T-helper 1 cell treated with Interleukin-12 subunit alpha and Interleukin-12 subunit beta and Interleukin-4 antibody, amounts not matched to agents 30 ng/mL and 1 ng/mL, for 36 hours (primary cell): ENCODE results near the gene LRRK1. TPM values are rescaled to one million over a fixed set of nuclear protein-coding genes. Genes with fewer than 3 reads are reported as not detected.

ENCODE experiments used
- intact Hi-C: fragments of 100-400 bp; cut with micrococcal nuclease; formaldehyde crosslinking; loops from one replicate; pipeline ENCODE4 v1.15.1; 2024
- total RNA-seq: library from RNA; stranded (reverse); gene quantifications from 2 replicates; pipeline ENCODE4 v1.2.3, GENCODE V29; 2022

The LRRK1 gene
- total RNA-seq, 1 donor from 2014 or later: 0.86 TPM

DNA sequence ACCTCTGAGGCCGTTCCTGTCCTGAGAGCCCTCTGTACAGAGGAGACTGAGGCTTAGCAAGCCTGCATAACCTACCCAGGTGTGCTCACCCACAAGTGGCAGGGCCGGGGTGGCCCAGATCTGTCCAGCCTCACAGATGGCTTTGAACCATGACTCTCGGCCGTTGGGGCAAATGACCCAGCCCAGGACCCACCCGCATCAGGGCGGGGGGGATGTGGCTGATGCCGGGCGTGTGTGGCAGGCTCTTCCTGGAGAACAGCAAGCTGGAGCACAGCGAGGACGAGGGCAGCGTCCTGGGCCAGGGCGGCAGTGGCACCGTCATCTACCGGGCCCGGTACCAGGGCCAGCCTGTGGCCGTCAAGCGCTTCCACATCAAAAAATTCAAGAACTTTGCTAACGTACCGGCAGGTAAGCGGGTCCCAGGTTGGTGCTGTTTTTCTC, 133.5 kb downstream of the LRRK1 start:
- intact Hi-C loops: no loop called here

DNA sequence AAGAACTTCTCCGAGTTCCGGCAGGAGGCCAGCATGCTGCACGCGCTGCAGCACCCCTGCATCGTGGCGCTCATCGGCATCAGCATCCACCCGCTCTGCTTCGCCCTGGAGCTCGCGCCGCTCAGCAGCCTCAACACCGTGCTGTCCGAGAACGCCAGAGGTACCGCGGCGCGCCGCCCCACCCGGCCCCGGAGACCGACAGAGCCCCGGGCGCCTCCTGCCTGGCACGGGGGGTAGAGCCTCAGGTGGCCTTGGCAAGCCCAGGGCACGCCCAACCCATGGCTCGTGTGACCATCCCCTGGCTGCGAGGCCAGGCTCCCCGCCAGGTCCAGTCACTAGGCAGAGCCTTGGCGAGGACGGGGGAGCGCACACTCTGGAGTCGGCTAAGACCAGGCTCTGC, 134.1 kb downstream of the LRRK1 start:
- intact Hi-C loops: no loop called here

DNA sequence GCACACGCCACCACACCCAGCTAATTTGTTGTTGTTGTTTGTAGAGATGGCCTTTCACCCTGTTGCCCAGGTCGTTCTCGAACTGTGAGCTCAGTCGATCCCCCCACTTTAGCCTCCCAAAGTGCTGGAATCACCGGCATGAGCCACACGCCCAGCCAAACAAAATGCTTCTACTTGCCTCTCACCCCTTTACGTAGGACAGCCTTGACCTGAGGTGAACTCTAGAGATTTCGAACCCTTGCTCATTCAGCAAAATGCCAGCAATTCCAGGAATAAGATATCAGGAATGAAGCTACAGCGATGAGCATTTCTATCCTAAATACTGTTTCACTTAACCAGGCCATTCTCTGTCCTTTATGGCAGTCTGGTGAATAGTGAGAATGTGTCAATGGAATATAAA, 135.0 kb downstream of the LRRK1 start:
- intact Hi-C loops: no loop called here

DNA sequence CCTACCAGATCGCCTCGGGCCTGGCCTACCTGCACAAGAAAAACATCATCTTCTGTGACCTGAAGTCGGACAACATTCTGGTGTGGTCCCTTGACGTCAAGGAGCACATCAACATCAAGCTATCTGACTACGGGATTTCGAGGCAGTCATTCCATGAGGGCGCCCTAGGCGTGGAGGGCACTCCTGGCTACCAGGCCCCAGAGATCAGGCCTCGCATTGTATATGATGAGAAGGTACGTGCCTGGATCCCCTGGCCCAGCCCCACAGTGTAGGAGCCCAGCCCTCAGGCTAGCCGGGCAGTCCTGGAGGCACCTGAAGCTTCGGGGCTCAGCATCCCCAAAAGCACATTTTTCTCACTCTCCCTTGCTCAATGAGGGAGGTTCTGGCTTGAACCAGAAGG, 135.8 kb downstream of the LRRK1 start:
- intact Hi-C loops: no loop called here

DNA sequence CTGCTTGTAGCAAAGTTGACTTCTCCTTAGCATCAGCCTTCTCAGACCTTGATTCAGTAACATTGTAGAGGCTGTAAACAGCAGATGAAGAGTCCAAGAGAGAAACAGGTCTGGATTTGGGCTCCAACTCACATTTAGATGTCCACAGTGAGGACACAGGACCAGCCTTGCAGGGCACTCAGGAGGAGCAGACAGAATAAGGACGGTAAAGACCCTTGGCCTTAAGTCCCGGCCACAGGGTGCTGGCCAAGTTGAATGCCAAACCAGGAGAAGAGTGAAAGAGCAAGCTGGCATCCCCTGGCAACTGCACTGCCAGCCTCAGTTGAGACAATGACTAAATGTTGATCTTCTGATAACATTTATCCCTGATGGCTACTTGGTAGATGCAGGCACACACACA, 136.3 kb downstream of the LRRK1 start:
- intact Hi-C loops: no loop called here

DNA sequence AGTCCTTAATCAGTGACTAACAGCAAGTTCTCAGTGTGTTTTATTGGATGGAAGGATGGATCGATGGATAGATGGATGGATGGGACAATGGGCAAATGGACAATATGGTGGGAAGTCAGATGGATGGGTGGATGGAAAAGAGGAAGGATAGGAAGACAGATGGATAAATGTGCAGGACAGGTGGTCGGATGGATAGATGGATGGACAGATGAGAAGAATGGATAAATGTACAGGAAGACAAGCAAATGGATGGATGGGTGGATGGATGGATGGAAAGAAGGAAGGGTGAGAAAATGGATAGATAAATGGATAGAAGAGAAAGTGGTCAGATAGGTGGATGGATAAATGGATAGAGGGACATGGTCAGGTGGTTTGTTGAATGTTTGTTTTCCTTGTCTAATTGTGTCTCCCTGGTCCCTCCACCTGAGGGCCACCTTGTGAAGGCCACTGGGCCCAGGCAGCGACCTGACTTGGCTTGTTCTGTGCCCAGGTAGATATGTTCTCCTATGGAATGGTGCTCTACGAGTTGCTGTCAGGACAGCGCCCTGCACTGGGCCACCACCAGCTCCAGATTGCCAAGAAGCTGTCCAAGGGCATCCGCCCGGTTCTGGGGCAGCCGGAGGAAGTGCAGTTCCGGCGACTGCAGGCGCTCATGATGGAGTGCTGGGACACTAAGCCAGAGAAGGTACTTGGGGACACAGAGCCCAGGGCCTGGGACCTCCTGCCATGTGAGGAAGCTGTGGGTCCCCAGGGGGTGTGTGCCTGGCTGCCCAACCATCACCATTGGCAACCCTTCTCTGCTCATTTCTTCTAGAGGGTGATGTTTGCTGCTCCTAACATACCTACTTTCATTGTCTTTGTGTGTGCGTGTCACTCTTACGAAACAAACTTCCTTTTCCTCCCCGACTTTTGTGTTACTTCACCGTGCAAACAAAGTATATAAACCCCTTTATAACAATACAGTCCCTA, 137.5 kb downstream of the LRRK1 start:
- intact Hi-C loops: no loop called here

DNA sequence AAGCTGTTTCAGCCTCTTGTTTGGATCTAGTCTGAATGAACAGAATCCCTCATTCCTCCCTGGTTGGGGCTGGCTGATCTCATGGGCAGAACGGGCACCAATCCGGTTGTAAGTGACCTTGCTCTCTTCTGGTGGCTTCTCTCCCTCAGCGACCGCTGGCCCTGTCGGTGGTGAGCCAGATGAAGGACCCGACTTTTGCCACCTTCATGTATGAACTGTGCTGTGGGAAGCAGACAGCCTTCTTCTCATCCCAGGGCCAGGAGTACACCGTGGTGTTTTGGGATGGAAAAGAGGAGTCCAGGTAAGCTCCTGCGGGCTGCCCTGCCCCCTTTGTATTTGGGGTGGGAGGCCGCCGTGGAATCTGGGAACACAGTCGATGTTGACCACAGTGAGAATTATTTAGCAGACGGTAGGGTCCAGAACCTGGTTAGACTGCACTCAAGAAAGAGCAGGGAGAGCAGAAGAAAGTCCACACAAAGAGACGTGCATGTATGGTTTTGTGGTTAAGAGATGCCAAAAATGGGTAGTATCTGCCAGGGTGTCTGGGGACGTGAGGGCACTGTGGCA, 138.8 kb downstream of the LRRK1 start:
- intact Hi-C loops: no loop called here

DNA sequence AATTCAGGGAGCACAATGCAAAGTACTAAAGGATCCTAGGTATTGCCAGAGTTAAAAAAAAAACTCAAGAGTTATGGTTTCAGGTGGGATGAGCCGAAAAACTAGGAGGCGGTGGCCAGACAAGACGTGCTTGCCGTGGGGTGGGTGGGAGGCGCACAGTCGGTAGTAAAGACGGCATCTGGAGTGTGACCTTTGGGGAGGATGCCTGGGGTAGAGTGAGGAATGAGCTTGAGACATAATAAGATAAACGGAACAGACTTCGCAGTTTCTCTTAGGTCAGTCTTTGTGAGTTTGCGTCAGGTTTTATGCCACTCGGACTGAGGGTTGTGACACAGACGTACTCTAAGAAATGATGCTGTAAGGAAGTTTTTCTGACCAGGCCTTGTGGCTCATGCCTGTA, 139.6 kb downstream of the LRRK1 start:
- intact Hi-C loops: no loop called here

DNA sequence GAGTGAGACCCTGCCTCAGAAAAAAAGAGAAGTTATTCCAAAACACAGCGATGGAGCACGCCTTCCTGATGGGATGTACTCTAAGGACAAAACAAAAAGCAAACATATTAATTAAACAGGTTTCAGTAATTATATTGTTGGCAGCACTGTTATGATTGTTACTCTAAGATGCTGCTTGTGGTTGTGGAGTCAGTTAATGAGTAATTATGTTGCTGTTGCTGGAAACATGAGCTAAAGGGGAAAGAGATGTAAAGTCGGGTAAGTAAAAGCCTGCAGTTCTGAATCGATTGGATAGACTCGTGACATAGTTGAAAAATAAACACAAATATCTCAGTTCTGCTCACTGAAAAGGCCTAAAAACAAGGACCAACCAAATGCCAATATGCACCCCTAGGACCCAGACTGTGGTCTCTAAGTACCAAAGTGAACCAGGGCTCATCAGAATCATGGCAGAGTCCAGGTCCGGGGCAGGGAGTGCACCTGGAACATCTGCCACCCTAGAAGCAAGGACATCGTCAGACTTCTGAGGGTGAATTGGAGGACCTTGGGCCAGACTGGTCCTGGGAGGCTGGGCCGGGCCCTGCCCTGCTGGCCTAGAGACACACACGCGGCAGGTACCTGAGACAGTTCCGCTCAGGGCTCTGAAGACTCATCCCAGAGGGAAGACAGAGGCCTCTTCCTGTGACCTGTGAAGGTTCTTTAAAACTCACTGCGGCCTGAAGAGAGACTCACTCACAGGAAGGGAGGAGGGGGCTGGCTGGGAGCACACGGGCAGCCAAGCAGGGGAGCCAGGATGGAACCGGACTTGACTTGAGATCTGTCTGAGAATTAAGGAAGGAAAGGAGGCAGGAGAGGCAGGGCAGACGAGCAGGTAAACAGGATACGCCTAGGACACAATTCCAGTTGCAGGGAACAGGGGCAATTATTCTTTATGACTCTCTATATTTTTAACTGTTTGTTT, 140.5 kb downstream of the LRRK1 start:
- intact Hi-C loops: no loop called here

DNA sequence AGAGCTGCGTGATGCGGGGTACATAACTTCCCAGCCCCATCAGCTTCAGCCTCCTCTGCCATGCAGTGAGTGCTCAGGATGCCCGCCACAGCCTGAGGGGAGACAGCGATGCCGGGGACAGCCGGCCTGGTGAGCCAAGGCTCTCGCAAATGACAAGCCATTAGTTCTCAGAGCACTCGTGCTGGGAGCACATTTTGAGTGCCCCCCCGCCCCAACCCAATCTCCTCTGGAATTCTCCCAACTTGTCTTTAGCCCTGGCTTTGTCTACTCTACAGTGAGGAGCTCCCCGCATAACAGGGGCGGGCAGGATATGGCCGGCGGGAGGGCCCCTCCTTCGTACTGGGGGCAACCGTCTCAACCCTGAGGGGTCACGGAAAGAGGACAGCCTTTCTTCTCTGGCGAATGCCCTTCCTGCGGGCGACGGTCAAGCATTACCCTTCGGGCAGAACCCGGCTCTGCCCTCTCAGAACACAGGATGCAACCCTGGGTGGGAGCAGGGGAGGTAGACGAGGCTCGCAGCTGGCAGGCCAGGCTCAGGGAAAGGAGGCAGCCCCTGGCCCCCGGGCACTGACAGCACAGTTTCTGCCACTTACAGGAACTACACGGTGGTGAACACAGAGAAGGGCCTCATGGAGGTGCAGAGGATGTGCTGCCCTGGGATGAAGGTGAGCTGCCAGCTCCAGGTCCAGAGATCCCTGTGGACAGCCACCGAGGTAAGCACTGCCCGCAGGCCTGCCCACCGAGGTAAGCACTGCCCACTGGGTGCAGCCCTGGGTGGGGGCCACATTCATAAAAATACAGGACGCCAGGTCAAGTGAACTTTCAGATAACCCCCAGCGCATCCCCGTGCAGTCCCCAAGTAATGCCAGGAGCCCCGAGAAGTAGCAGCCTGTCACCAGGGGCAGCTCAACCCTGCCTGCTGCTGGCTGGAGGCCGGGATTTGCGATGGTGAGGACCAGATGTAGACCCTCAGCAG, 141.7 kb downstream of the LRRK1 start:
- intact Hi-C loops: no loop called here

DNA sequence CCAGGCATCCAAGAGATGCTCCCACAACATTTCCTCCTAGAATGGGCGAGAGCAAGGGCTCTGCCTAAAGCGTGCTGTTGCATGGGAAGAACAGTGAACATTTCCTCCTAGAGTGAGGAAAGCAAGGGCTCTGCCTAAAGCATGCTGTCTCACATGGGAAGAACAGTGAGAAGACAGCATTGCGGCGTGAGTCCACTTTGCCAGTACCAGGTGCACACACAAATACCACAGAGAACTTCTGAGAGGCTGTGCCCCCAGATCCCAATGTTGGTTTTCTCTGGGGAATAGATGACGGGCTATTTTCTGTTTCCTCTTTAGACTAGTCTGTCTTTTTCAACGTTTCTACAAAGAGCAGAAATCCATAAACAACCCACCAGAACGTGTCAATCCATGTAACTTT, 142.9 kb downstream of the LRRK1 start:
- intact Hi-C loops: no loop called here

DNA sequence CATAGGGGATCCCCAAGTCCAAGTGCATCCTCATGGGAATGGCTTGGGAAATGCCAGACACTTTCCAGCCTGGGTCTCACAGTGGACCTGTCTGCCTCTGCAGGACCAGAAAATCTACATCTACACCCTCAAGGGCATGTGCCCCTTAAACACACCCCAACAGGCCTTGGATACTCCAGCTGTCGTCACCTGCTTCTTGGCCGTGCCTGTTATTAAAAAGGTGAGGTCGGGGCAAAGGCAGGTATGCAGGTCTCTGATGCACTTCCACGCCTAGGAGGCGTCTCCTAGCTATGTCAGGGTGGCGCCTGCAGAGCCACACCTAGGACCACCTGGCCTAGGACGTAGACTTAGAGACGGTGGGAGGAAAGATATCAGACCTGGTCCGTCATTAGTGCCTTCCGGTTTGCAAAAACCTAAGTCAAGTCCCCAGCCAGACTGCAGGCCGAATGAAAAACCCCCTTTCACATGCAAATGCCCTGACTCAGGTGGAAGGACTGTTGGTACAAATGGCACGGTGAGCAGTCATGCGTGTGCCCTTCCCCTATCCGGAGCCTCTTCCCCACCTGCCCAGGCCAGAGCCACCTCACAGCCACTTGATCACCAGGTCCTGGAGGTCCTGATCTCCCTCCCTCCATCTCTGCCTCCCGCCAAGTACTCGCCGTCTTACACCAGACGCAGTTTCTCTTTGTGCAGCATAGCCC, 143.5 kb downstream of the LRRK1 start:
- intact Hi-C loops: no loop called here

DNA sequence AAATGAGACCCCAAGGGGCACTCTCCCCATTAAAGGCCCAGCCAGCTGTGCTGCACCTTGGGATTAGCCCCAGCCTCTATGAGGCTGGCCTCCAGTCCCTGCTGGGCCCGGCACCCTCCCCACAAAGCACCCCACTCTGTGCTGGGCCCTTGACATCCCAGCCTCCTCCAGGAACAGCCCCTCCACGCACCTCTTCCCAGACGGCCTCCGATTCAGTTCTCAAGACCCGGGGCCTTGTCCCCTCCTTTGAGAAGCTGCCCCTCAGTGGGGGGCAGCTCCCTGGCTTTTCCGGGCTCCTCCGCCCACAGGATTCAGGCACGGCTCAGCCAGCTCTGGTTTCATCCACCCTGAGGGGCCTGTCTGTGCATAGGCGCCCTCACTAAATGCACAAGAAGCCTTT, 144.1 kb downstream of the LRRK1 start:
- intact Hi-C loops: no loop called here

DNA sequence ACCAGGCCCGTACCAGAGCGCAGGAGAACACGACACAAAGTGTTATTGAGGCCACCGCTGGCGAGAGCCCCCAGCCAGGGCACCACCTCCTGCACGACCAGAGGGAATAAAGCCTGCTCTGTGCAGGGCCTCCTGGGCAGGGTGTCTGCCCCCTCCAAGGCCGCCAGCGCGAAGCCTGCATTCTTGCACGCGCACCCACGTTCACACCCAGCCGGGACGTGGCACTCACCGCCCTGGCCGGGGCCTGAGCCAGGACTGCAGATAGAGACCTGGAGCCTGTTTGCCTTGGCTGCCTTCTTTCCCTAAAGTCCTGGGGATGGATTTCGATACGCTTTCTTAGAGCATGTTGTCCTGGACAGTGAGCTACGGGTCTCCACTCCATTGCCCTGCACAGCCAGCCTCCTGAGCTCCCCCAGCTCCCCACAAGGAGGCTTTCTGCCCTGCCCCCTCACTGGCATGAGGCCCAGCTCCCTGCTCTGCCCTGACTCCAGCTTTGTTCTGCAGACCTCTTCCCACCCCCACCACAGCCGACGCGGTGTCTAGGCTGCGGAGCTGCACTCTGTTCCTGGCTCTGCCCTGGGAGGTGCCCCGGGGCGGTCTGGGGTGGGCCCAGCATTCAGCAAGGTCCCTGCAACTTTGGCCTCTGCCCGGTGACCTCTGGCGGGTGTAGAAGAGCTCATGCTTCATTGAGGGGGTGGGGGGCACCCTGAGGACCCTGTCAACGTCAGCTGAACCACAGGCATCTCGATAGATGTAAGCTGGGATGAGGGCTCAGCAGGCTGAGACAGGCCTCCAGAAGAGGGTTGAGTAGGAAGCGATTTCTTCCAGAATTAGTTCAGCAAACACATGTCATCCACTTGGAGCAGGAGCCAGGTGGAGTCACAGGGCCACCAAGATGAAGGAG, 145.0 kb downstream of the LRRK1 start:
- intact Hi-C loops: no loop called here

DNA sequence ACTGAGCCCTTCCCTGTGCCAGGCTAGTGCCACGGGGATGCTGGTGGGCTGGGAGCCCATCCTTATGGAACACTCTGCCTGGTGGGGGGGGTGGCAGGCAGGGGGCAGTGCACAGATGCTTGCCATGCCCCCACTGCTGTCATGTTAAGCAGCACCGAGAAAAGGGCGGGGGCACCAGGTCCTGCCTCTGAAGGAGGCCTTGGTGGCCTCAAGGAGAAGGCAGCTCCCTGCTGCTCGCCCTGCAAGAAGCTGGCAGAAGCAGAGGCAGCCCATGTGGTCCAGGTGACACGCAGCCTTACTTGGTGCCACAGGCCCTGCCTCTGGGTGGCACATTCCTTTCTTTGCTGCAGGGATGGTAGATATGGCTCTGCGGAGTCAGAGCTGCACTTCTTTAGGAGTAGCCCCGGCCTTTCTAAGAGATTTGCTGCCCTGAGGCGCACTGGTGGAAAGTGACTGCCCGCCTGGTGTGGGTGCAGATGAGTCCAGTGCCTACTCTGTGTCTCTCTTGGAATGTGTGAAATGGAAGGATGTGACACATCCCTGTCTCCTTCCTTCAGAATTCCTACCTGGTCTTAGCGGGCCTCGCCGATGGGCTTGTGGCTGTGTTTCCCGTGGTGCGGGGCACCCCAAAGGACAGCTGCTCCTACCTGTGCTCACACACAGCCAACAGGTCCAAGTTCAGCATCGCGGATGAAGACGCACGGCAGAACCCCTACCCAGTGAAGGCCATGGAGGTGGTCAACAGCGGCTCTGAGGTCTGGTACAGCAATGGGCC, 145.8 kb downstream of the LRRK1 start:
- intact Hi-C loops: no loop called here

DNA sequence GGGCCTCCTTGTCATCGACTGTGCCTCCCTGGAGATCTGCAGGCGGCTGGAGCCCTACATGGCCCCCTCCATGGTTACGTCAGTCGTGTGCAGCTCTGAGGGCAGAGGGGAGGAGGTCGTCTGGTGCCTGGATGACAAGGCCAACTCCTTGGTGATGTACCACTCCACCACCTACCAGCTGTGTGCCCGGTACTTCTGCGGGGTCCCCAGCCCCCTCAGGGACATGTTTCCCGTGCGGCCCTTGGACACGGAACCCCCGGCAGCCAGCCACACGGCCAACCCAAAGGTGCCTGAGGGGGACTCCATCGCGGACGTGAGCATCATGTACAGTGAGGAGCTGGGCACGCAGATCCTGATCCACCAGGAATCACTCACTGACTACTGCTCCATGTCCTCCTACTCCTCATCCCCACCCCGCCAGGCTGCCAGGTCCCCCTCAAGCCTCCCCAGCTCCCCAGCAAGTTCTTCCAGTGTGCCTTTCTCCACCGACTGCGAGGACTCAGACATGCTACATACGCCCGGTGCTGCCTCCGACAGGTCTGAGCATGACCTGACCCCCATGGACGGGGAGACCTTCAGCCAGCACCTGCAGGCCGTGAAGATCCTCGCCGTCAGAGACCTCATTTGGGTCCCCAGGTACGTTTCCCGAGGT, 146.5 kb downstream of the LRRK1 start:
- intact Hi-C loops: no loop called here
